IPS-NIHi11 (cell line): ENCODE results near the gene PID1.

Source experiments
- DNase-seq: peaks from one replicate; pipeline ENCODE4 v3.0.0; 2012; ENCODE audit warnings: mixed read lengths, low spot score

Gene PID1

DNA sequence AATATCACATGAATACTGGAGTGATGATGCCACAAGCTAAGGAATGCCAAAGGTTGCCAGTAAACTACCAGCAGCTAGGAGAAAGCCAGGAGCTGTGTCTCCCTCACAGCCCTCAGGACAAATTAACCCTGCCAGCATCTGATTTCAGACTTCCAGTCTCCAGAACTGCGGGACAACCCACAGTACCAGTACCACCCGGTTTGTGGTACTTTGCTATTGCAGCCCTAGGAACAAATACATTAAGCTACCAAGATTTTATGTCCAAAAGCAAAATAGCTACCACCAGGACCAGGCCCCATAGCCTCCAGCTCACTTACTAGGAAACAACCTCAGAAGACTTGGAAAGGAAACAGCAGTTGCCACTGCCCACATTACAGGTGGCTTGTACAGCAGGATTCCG, 10.0 kb downstream of the PID1 start:
- no peak for DNase-seq

DNA sequence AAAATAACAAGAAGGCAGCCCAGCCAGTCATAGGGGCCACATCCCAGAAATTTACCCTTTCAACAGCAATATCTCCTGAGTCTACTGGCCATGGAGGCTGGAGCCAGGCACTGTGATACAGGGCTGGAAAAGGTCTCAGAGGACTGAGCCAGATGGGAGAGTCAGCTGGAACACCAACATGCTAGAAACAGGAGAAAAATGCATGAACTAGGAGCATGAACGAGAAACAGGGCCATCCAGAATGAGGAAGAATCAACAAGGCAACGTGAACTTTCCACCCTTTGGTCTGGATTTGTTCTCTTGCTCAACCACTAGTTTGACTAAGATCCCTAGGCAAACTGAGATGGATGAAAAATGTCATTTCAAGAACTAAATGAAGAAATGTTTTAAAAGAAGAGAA, 13.1 kb downstream of the PID1 start:
- no peak for DNase-seq

DNA sequence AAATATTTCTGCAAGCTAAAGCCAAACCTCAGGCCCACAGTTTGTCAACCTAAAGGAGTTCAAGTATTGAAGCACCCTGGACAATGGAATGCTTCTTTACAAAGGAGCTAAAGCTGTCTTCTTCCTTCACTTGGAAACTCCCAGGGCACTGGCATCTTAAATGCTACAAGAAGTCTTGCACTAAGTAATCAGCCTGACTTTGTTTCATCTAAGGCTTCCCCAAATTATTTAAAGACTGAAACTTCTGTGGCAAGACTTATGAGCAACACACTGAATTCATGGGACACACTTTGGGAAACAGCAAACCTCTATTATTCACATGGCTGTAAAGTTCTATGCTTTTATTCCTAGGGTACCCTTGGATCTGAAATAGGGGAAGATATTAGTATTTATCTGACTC, 14.7 kb downstream of the PID1 start:
- no peak for DNase-seq

DNA sequence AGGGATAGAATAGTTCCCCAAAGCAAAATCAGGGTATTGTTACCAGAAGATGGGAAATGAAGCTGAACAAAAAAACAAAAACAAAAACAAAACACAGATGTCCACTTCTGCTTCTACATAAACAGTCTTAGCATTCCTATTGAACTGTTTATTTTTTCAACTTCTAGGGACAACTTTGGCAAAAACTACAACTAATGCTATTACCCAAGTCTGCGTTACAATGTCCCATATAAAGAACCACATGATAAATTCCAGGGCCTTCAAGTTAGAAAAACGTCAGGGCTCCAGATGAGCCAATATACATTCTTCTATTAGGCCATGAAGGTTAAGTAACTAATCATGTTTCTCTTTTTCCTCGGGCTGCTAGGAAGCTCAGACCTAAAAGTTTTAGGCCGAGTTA, 16.9 kb downstream of the PID1 start:
- no peak for DNase-seq

DNA sequence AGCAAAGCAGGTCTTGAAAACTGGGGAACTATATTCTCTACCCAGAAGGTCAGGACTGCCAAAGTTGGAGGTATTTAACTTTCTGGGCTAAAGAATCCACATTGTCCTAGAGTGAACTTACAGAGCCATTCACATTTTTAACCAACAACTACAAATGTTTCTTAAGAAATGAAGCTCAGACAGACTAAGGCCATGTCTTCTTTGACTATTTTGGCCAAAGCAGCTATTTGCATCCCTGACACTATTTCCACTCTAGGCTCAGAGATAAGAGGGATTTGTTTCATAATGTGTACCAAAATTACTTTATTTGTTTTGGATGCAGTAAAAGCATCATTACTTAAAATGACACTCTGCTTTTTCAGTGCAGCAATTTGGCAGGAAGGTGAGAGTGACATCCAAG, 18.1 kb downstream of the PID1 start:
- no peak for DNase-seq

DNA sequence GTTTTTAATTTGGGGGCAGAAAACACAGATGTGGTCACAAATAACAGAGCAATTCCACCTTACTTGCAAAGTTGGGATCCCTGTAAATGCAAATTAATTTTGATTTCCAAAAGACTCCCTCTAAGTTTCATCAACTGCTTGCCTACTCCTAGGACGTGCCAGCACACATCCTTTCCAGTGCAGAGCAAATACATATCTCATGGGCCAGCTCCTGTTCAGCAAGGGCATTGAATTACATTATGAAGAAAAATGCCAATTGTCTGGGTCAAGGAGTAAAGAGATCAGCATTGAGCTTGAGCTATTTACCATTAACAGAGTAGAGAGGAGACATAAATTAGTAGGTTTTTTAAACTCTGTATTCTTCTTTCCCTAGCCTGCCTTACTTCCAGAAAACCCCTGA, 18.8 kb downstream of the PID1 start:
- DNase-seq: no peak

DNA sequence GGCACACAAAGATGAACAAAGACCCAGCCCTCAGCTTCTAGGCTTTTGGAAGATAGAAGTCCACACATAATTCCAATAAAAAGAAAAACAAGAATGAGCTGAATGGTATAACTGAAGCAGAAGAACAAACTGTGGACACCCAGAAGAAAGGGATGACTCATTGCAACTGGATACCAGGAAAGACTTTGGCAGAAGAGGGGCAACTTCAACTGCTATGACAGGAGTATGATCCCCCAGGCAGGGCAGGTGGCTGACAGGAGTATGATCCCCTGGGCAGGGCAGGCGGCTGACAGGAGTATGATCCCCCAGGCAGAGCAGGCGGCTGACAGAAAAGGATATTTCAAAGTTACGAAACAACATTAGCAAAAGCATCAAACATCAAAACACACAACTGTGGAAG, 21.6 kb downstream of the PID1 start:
- DNase-seq: no peak

DNA sequence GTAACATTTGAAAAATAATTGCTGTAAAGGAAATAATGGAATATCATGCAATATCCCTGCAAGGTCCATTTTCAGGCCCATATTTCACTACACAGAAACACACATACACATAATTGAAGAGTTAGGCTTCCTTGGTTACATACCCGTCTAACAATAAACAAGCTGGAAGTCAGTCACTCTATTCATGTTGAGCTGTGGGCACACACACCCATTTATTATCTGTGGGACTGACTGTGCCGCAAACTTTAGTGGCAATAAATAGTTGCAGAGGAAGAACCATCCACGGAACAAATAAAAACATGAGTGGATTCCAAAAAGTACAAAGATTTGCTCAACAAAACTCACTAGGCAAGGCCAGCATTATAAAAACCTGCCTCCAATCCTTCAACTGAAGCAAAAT, 24.8 kb downstream of the PID1 start:
- no peak for DNase-seq

DNA sequence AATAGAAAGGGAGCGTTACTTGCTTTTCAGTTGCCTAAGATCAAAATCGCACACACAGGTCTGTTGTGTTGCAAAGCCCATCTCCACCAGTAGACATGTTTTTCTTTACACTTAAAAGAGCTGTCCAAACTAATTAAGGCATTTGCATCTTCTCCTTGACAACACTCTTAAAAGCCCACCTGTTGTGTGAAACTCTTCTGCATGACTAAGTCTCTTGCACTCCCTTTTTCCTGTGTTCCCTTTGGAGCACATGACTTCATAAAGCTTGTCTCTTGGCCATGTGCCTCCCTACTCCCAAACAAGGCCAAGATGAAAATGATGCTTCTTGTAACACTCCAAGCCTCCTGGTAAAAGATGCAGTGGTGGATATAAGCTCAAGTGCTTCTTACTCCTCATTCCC, 26.1 kb downstream of the PID1 start:
- peak; percentile 11 for DNase-seq

DNA sequence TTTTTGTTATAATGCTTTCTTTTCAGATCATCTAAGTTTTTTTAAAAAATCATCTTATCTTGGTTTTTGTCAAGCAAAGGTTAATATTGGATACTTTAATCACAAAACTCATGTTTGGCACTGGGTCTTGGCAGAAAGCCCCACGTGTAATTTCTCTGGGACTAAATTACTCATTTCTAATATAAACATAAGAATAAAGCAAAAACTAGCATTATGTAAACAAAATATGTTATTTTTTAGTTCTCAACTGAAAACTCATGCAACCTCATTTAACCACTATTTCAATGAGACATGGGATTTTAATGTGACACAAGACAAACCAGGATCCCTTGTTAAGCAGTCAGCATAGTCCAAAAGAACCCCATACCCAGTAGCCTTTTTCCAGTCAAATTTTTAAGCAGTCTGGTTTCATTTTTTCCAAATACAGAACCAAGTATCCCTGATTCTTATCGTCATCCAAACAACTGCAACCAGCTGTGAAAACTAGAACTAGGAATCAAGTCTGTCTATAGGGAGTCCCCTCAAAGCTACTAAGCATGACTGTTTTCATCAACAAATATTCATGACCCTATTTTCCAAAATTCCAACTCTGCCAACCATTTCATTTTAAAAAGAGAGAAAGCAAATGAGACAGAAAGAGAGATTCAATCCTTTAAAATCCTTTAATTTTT, 27.1 kb downstream of the PID1 start:
- no peak for DNase-seq

DNA sequence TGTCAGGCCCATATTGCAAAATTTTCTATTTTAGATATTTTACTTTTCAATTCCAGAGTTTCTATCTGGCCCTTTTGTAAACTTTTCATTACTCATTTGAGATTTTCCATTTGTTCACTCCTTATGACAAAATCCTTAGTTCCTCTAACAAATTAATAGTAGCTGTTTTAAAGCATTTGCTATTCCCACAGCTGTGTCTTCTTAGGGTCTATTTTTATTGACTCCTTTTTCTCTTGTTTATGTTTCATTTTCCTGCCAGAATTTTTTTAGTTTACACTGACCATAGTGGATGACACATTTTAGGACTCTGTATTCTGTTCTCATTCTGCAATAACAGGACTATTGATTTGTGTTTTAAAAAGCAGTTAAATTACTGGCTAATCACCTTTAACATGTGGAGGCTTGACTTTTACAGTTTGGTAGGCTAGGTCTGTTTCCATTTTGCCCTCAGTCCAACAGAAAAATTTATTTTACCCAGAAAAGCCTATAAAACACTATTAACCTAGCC, 30.0 kb downstream of the PID1 start:
- no peak for DNase-seq

DNA sequence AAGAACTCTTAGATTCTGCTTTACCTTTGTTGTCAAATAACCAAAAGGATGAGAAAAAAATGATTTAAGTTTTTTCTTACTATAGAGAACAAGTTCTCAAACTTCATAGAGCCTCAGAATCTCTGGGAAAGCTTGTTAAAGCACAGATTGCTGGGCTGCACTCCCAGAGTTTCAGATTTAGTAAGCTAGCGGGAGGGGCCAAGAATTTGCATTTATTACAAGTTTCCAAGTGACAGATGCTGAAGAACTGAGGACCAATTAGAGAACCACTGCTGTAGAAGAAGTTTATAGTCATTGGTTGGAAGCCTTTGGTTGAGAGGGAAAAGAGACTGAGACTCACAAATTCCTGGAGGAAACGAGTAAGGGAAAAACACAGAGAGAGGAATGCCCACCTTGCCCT, 32.1 kb downstream of the PID1 start:
- DNase-seq: no peak

DNA sequence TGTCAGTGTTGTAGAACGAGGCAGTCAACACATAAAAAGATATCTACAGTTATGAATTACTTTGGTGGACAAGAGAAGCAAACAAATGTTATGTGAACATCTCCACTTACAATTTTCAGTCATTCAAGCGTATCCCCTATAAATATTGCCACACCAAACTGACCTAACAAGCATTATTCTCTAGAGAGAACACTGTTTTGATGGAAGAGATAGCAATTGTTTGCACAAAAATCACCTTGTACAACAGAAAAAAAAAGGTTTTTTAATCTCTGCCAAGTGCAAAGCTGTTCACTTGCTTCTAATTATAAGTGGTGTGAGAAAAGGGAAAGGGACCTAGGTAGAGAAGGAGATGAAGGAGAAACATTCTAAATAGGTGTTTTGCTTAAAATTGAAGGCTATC, 33.8 kb downstream of the PID1 start:
- DNase-seq: no peak

DNA sequence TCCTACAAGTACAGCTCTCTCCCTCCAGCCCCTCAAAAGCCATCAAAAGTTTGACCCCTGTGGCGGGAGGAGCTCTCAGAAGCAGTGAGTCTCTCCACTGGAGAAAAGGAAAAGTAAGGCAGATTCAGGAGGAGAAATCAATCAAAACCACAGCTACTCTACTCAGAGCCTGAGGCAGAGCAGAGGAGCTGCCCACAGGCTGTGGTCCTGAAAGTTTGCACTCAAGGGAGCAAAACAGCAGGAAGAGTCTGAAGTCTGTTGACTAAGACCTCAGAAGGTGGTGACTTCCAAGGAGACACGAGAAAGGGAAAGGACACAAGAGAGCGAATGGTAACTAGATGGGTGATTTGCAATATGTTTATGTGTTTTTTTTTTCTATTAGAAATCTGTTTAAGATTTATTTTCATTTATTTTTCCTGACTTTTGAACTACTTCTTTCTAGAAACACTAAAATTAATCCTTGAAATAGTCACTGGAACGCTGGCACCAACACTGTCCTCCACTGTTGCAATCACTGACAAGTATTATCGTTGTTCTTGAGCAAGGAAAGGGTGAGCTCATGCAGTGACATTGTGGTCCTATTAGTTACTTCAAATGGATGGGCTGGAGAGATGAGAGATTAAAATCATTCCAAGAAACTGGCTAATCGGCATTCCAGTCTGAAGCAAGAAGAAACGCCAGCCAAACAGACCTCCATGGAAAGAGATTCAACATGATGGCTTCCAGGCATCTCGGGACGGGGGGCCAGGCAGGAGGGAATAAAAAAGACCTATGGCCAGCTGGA, 35.8 kb downstream of the PID1 start:
- peak; percentile 41 for DNase-seq

DNA sequence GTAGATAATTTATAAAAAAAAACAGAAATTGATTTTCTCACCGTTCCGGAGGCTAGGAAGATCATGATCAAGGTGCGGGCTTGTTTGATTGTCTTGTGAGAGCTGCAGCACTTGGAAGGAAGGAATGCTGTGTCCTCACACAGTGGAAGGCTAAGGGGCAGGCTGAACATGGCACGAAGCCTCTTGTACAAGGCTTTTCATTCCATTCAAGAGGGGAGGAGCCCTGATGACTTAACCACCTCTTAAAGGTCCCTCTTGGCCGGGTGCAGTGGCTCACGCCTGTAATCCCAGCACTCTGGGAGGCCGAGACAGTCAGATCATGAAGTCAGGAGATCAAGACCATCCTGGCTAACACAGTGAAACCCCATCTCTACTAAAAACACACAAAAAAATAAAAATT, 39.2 kb downstream of the PID1 start:
- no peak for DNase-seq

DNA sequence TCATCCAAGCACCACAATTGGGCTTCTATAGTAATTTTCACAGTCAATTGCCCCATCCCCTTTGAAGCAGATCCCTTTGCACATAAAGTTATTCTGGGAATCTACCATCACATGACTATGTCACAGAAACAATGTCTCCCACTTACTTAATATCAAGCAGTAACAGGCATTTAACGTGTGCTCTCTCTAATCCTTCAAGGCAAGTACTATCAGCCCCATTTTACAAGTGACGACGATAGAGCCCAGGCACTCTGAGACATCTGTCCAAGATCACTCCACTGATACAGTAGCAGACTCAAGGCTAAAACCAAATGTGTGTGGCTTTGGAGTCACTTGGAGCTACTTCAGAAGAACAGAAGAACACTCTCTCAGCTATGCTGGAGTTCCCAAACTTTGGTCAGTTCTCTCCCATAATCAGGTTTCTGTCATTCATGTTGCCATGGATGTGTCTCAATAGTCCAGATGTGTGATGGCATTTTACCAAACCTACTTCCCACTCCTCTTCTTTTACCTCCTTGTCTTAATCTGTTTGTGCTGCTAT, 39.7 kb downstream of the PID1 start:
- DNase-seq: no peak

DNA sequence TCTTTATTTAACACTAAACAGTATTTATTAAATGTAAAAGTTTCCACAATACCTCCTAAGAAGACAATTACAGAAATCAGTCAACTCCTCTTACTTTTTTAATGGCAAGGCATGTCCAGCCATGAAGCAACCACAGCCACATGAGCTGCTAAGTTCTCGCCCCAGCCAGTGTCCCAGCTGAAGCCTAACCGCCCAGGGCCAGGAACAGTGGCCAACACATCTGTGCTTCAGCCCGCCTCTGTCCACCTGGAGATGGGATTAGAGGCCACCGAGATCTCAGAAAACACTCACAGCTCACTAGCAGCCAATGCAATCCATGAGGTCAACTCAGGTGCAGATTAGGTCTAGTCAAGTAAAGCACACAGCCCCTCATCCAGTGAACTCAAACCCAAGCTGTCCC, 40.2 kb downstream of the PID1 start:
- DNase-seq: no peak

DNA sequence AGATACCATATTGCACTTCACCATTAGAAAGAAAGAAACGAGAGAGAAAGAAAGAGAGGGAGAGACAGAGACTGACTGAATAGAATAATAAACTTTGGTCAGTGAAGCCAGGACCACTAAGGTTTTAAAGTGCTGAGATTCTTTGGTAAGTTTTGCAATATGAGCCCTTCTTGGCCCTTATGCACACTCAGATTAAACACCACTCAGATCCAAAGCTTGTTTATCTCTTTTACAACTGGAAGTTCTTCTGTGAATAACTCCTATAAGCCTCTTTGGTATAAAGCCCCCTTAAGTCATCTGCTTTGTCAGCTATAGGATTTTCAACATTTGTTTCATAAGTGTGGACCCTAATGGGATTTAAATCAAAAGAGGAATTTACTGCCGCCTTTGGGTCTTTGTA, 40.8 kb downstream of the PID1 start:
- DNase-seq: no peak

DNA sequence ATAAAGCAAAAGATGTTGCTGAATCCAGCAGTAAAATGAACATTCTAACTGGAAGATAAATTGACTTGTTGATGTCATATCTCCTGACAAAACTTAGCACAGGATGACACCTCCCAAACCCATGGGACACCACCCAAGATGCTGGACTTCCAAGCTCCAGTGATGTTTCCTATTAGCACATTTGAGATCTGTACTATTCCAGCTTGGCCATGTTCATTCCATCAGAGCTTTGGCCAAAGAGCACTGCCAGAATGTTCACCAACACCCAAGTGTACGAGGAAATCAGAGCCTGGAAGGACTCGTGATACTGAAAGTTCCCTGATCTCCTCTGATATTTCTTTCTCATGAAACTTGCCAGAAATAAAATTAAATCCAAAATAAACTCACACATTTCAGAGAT, 44.7 kb downstream of the PID1 start:
- DNase-seq: no peak

DNA sequence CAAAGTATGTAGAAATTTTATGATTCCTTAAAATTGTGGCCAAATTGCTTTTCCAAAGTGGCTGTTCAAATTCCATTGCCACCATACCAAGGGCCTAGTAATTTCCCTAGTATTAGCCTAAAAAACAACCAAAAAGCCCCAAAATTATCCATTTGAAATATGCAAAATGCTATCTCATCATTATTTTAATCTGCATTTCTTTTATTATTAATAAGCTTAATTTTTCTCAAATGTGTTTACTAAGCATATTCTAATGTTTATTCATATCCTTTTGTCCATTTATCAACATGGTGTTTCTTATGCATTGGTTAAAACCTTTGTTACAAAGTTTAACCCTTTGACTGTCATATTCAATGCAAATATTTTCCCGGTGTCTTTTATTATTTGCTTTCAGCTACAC, 48.0 kb downstream of the PID1 start:
- no peak for DNase-seq

DNA sequence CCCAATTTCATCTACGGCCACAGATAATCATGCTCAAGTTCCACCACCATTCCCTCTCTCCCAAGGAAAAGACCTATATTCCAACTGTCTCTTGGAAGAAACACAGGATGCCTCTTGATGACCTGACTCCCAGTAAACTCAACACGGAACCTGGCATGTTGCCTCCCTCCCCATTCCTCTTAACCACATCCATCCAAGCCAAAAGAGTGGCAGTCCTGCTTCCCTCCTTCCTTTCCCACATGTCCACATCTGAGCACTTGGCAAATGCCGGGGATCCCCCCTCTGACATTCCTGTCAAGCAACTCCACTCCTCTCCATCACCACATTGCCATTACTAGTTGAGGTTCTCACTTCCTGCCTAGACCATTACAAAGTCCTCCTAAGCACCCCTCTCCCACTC, 49.4 kb downstream of the PID1 start:
- DNase-seq: no peak

DNA sequence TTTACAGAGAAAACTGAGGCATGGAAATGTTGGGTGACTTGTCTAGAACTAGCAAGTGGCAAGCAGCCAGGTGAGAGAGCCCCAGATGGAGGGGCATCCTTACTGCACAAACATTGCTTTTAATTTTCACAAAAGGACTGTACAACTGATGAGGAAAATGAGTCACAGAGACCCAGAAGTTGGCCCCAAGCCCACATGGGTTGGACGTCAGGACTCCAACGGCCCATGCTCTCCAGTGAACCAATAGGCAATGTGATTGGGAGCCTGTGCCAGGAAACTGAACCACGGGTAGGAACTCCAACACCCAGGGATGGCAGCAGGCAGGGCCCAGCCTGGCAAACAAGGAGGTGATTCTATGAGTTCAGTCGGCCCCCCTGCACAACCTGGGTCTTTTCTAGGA, 50.8 kb downstream of the PID1 start:
- no peak for DNase-seq

DNA sequence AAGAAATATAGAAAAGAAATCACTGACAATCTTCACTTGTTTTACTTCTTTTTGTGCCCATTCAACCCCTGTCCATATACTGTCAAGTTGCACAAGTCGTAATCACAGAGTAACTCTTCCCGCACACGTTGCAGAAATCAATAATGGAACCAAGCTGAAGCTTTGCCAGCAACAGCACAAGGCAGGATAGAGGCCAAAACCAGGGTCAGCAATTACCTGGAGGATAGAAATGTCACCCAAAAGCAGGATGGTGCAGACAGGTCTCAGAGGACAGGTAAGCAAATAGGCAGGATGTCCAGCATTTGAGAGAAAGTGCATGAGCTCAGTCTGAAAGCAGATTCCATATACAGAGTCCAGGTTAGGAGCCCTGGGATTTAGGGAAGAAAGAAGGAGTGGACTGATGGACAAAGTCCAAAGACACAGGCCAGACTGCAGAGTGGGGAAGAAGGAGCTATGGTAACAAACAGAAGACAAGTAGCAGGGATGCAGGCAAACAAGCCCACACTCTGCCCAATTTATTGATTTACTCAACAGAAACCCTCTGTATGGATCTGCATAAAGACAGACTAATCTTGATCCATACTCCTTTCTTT, 52.7 kb downstream of the PID1 start:
- no peak for DNase-seq
